Measurements from ENCODE around the gene SLC23A3. TPM values are rescaled to one million over a fixed set of nuclear protein-coding genes. Genes with fewer than 3 reads are reported as not detected.

The SLC23A3 gene
- total and polyA plus RNA-seq, 2 experiments from 2014 or later = 0.58 to 1.2 TPM

GRCh38 chr2:219184121-219184520, 14.3 kb upstream of the SLC23A3 start:
- peaks cover 45% of the 10 kb centered on the region for H3K36me3 ChIP-seq (ENCODE audit: low read depth)
- peaks cover 17% of the 10 kb centered on the region for H3K79me2 ChIP-seq (ENCODE audit: insufficient read depth)
- WGBS, 2 experiments (ENCODE audit: low coverage in 1 of 2, low lambda C conversion rate in 2 of 2, missing lambda C conversion rate in 2 of 2) = 93 to 100% methylated on average over 2 of the region's 2 CpGs
- H3K9me3 ChIP-seq (ENCODE audit: low read depth) = no peaks in the 10 kb centered on the region
- no peak overlapping the region for H3K27ac ChIP-seq
- TF ChIP-seq EZH2 (IDR thresholded peaks at IDR 0.05; ENCODE audit: insufficient read depth, poor library complexity, severe bottlenecking) = no peak
- TF ChIP-seq EZH2phosphoT487 (IDR thresholded peaks at IDR 0.05; ENCODE audit: insufficient read depth, low read depth) = no peak
- no peak for DNase-seq
- peaks cover 20% of the 10 kb centered on the region for H3F3A ChIP-seq (ENCODE audit: insufficient read depth)
- peaks cover 5% of the 10 kb centered on the region; the same call in 1 of the 2 replicates for H4K20me1 ChIP-seq (ENCODE audit: insufficient read depth)
- no peaks in the 10 kb centered on the region for H3K9me2 ChIP-seq (ENCODE audit: insufficient read depth)
- H3K4me1 ChIP-seq (ENCODE audit: insufficient read depth) = peaks cover 4% of the 10 kb centered on the region
- no peak overlapping the region for H3K4me3 ChIP-seq
- H2AFZ ChIP-seq = no peak overlapping the region
- in situ Hi-C loops (cut with MboI) = no loop called here
- H3K27me3 ChIP-seq (replicated peaks; ENCODE audit: insufficient read depth) = no peaks in the 10 kb centered on the region
- no peak overlapping the region for H3K9ac ChIP-seq
- no peak overlapping the region for H3K4me2 ChIP-seq (ENCODE audit: unreplicated experiment)

- Histone ChIP-seq H2AFZ (no peak overlapping the region), H3K79me2 (ENCODE audit: insufficient read depth) (peaks cover 25% of the 10 kb centered on the region), H4K20me1 (ENCODE audit: insufficient read depth) (peaks cover 5% of the 10 kb centered on the region; the same call in 1 of the 2 replicates), H3K27me3 (replicated peaks; ENCODE audit: insufficient read depth) (no peaks in the 10 kb centered on the region), H3F3A (ENCODE audit: insufficient read depth) (peaks cover 20% of the 10 kb centered on the region), H3K9me3 (ENCODE audit: low read depth) (no peaks in the 10 kb centered on the region), H3K4me2 (ENCODE audit: unreplicated experiment) (no peak overlapping the region), H3K27ac (no peak overlapping the region), H3K9ac (no peak overlapping the region), H3K36me3 (ENCODE audit: low read depth) (peaks cover 45% of the 10 kb centered on the region), H3K4me1 (ENCODE audit: insufficient read depth) (peaks cover 8% of the 10 kb centered on the region), H3K4me3 (no peak overlapping the region), H3K9me2 (ENCODE audit: insufficient read depth) (no peaks in the 10 kb centered on the region)
- in situ Hi-C loops (cut with MboI) = no loop called here
- TF ChIP-seq EZH2 (IDR thresholded peaks at IDR 0.05; ENCODE audit: insufficient read depth, poor library complexity, severe bottlenecking) = no peak
- TF ChIP-seq EZH2phosphoT487 (IDR thresholded peaks at IDR 0.05; ENCODE audit: insufficient read depth, low read depth) = no peak
- WGBS, 2 experiments (ENCODE audit: low coverage in 1 of 2, low lambda C conversion rate in 2 of 2, missing lambda C conversion rate in 2 of 2) = 97 to 99% methylated on average over 6 of the region's 6 CpGs
- DNase-seq = no peak
These were observed 13.4 kb upstream of the SLC23A3 start for GRCh38 chr2:219183151-219183772.

- peaks cover 5% of the 10 kb centered on the region; the same call in 1 of the 2 replicates for H4K20me1 ChIP-seq (ENCODE audit: insufficient read depth)
- WGBS, 2 experiments (ENCODE audit: low coverage in 1 of 2, low lambda C conversion rate in 2 of 2, missing lambda C conversion rate in 2 of 2) = 61% methylated on average over 7 to 8 of the region's 8 CpGs
- H3K9me3 ChIP-seq (ENCODE audit: low read depth) = no peaks in the 10 kb centered on the region
- H3K36me3 ChIP-seq (ENCODE audit: low read depth) = peaks cover 45% of the 10 kb centered on the region
- H3K79me2 ChIP-seq (ENCODE audit: insufficient read depth) = peaks cover 25% of the 10 kb centered on the region
- peaks cover 21% of the 10 kb centered on the region for H3F3A ChIP-seq (ENCODE audit: insufficient read depth)
- H2AFZ ChIP-seq = no peak overlapping the region
- in situ Hi-C loops (cut with MboI) = no loop called here
- H3K9me2 ChIP-seq (ENCODE audit: insufficient read depth) = no peaks in the 10 kb centered on the region
- H3K9ac ChIP-seq = no peak overlapping the region
- no peak overlapping the region for H3K27ac ChIP-seq
- no peak for TF ChIP-seq EZH2phosphoT487 (IDR thresholded peaks at IDR 0.05; ENCODE audit: insufficient read depth, low read depth)
- no peak for TF ChIP-seq EZH2 (IDR thresholded peaks at IDR 0.05; ENCODE audit: insufficient read depth, poor library complexity, severe bottlenecking)
- DNase-seq = no peak
- no peak overlapping the region for H3K4me2 ChIP-seq (ENCODE audit: unreplicated experiment)
- H3K4me3 ChIP-seq = no peak overlapping the region
- H3K4me1 ChIP-seq (ENCODE audit: insufficient read depth) = peaks cover 8% of the 10 kb centered on the region
- H3K27me3 ChIP-seq (replicated peaks; ENCODE audit: insufficient read depth) = no peaks in the 10 kb centered on the region
These were observed 12.7 kb upstream of the SLC23A3 start for GRCh38 chr2:219182331-219183150.

GRCh38 chr2:219181531-219181930, 11.7 kb upstream of the SLC23A3 start:
- Histone ChIP-seq H3K36me3 (ENCODE audit: low read depth) (peaks cover 45% of the 10 kb centered on the region), H3K27ac (no peak overlapping the region), H3K4me3 (no peak overlapping the region), H3K79me2 (ENCODE audit: insufficient read depth) (peaks cover 25% of the 10 kb centered on the region), H3K9me2 (ENCODE audit: insufficient read depth) (no peaks in the 10 kb centered on the region), H3K4me2 (ENCODE audit: unreplicated experiment) (no peak overlapping the region), H2AFZ (no peak overlapping the region), H3K27me3 (replicated peaks; ENCODE audit: insufficient read depth) (no peaks in the 10 kb centered on the region), H3F3A (ENCODE audit: insufficient read depth) (peaks cover 26% of the 10 kb centered on the region), H3K9me3 (ENCODE audit: low read depth) (no peaks in the 10 kb centered on the region), H4K20me1 (ENCODE audit: insufficient read depth) (peaks cover 5% of the 10 kb centered on the region; the same call in 1 of the 2 replicates), H3K9ac (no peak overlapping the region), H3K4me1 (ENCODE audit: insufficient read depth) (peaks cover 12% of the 10 kb centered on the region)
- DNase-seq = no peak
- in situ Hi-C loops (cut with MboI) = no loop called here
- 98 to 99% methylated on average over 6 of the region's 6 CpGs for WGBS, 2 experiments (ENCODE audit: low coverage in 1 of 2, low lambda C conversion rate in 2 of 2, missing lambda C conversion rate in 2 of 2)
- TF ChIP-seq EZH2phosphoT487 (IDR thresholded peaks at IDR 0.05; ENCODE audit: insufficient read depth, low read depth) = no peak
- no peak for TF ChIP-seq EZH2 (IDR thresholded peaks at IDR 0.05; ENCODE audit: insufficient read depth, poor library complexity, severe bottlenecking)

All from GM23248 (cell line).